22Rv1 (cell line): ENCODE data around the gene ABCA7.

Source experiments
- H3K27ac ChIP-seq: fragments of 450-650 bp; 2 replicates; pipeline ENCODE4 v1.5.1; 2017
- CTCF ChIP-seq: fragments of 450-650 bp; IDR thresholded peaks from 2 replicates; pipeline ENCODE4 v1.5.1; 2017; ENCODE audit warnings: mild to moderate bottlenecking
- ZFX ChIP-seq: fragments of 450-650 bp; IDR thresholded peaks from 2 replicates; pipeline ENCODE4 v1.6.1; 2017; ENCODE audit warnings: antibody characterized with exemption, borderline replicate concordance

ABCA7 gene

DNA sequence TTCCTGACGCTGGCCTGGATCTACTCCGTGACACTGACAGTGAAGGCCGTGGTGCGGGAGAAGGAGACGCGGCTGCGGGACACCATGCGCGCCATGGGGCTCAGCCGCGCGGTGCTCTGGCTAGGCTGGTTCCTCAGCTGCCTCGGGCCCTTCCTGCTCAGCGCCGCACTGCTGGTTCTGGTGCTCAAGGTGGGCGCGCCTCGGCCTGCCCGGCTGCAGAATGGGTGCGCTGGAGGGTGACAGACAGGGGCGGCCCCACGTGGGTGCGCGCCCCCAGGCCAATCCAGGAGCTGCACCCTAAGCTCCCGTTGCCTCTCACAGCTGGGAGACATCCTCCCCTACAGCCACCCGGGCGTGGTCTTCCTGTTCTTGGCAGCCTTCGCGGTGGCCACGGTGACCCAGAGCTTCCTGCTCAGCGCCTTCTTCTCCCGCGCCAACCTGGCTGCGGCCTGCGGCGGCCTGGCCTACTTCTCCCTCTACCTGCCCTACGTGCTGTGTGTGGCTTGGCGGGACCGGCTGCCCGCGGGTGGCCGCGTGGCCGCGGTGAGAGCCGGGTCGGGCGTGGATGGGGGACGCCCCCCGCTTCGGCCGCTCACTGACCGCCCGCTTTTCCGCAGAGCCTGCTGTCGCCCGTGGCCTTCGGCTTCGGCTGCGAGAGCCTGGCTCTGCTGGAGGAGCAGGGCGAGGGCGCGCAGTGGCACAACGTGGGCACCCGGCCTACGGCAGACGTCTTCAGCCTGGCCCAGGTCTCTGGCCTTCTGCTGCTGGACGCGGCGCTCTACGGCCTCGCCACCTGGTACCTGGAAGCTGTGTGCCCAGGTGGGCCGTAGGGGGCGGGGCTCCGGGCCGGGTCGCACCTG lies 7.2 kb downstream of the ABCA7 start:
- no peak overlapping the region for H3K27ac ChIP-seq
- TF ChIP-seq CTCF: no peak
- TF ChIP-seq ZFX: no peak

GRCh38 chr19:1047696-1048147 lies 7.8 kb downstream of the ABCA7 start:
- TF ChIP-seq CTCF (no peak), ZFX (no peak)
- H3K27ac ChIP-seq: no peak overlapping the region

GRCh38 chr19:1049106-1049505 lies 9.2 kb downstream of the ABCA7 start:
- TF ChIP-seq ZFX: no peak
- no peak overlapping the region for H3K27ac ChIP-seq

DNA sequence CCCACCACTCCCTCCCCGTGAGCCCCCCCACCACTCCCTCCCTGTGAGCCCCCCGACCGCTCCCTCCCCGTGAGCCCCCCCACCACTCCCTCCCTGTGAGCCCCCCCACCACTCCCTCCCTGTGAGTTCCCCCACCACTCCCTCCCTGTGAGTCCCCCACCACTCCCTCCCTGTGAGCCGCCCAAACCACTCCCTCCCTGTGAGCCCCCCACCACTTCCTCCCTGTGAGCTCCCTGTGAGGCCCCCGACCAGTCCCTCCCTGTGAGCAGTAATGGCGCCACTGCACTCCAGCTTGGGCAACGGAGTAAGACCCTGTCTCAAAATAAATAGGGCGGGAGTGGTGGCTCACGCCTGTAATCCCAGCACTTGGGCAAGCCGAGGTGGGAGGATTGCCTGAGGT lies 9.9 kb downstream of the ABCA7 start:
- TF ChIP-seq CTCF: no peak
- H3K27ac ChIP-seq: no peak overlapping the region

DNA sequence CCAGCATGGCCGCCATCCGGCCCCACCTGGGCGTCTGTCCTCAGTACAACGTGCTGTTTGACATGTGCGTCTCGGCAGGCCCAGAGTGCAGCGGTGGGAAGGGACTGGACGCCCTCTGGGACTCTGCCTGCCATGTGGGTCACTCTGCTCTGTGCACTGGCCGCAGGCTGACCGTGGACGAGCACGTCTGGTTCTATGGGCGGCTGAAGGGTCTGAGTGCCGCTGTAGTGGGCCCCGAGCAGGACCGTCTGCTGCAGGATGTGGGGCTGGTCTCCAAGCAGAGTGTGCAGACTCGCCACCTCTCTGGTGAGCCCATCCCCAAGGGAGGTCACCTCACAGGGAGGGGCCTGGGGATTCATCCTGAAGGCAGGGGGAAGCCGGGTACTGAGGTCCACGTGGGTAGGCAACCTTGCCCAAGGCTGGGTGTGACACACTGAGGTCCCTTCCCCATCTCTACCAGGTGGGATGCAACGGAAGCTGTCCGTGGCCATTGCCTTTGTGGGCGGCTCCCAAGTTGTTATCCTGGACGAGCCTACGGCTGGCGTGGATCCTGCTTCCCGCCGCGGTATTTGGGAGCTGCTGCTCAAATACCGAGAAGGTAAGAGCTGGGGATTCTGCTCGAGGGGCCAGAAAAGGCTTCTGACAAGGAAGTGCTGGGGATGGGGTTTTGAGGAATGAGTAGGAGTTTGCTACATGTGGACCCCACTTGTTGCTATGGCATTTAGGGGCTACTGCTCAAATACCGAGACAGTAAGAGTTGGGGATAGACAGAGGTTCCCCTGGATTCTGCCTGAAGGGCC lies 11.3 kb downstream of the ABCA7 start:
- H3K27ac ChIP-seq: no peak overlapping the region
- TF ChIP-seq ZFX: no peak
- TF ChIP-seq CTCF: no peak

DNA sequence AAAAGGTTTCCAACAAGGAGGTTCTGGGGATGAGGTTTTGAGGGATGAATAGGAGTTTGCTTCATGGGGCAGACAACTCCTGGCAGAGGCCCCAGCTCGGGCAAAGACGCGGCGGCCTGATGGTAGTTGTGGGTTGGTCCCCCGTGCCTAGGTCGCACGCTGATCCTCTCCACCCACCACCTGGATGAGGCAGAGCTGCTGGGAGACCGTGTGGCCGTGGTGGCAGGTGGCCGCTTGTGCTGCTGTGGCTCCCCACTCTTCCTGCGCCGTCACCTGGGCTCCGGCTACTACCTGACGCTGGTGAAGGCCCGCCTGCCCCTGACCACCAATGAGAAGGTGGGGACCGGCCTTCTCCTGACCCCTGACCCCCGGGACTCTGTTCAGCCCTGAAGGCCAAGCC lies 11.9 kb downstream of the ABCA7 start:
- TF ChIP-seq ZFX: no peak
- no peak overlapping the region for H3K27ac ChIP-seq

DNA sequence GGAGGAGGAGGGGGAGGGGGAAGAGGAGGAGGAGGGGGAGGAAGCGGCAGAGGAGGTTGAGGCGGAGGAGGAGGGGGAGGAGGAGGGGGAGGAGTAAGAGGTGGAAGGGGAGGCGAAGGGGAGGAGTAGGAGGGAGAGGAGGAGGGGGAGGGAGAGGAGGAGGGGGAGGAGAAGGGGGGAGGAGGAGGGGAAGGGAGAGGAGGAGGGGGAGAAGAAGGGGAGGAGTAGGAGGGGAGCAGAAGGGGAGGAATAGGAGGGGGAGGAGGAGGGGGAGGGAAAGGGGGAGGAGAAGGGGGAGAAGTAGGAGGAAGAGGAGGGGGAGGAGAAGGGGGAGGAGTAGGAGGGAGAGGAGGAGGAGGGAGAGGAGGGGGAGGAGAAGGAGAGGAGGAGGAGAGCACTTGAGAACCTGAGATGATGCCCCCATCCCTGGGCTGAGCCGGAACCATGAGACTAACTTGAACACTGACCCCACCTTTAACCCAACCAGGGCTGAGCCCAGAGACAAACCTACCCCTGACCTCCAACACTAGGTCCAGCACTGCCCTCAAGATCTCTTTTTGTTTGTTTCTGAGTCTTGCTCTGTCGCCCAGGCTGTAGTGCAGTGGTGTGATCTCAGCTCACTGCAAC lies 12.6 kb downstream of the ABCA7 start:
- TF ChIP-seq CTCF (no peak), ZFX (no peak)
- no peak overlapping the region for H3K27ac ChIP-seq
